ENCODE measurements around the gene B3GAT2.

DNA sequence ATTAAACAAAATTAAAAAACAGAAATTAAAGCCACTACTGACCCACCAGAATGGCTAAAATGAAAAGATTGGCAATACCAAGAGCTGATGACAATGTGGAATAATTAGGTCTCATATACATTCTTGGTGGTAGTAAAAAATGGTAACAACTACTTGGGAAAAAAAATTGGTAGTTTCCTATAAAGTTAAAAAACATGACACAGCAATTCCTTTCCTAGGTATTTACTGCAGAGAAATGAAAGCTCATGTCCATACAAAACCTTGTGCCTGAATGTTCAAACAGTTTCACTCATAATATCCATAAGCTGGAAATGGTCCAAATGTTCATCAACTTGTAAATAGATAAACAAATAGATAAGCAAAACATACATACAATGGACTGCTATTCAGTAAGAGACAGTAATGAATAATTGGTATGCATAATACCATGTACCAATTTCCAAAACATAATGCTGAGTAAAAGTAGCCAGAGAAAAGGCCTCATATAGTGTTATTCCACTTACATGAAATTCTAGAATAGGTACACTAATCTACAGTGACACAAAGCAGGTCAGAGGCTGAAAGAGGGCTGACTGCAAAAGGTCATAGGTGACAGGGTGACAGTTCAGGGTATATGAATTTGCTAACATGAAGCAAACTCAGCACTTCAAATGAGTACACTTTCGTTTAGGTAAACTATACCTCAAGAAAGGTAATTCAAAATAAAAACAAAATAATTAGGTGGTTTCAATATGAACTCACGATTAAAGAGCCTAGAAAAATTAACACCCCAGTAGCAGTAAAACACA lies 53.0 kb downstream of the B3GAT2 start:
- TF ChIP-seq, protein P1, sequence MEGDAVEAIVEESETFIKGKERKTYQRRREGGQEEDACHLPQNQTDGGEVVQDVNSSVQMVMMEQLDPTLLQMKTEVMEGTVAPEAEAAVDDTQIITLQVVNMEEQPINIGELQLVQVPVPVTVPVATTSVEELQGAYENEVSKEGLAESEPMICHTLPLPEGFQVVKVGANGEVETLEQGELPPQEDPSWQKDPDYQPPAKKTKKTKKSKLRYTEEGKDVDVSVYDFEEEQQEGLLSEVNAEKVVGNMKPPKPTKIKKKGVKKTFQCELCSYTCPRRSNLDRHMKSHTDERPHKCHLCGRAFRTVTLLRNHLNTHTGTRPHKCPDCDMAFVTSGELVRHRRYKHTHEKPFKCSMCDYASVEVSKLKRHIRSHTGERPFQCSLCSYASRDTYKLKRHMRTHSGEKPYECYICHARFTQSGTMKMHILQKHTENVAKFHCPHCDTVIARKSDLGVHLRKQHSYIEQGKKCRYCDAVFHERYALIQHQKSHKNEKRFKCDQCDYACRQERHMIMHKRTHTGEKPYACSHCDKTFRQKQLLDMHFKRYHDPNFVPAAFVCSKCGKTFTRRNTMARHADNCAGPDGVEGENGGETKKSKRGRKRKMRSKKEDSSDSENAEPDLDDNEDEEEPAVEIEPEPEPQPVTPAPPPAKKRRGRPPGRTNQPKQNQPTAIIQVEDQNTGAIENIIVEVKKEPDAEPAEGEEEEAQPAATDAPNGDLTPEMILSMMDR (conservative IDR thresholded peaks at IDR 0.05; ENCODE audit: low read length), result no peak
- no peak for TF ChIP-seq EZH2phosphoT487 (IDR thresholded peaks at IDR 0.05; ENCODE audit: borderline replicate concordance, low read depth, low read length)
